ENCODE results near the gene DLEC1.
"Not testable (repeated sequence)": the region's sequence is repeated elsewhere in the genome, so short reads cannot be mapped to it uniquely, and the experiment has no call there.

DLEC1 gene

DNA sequence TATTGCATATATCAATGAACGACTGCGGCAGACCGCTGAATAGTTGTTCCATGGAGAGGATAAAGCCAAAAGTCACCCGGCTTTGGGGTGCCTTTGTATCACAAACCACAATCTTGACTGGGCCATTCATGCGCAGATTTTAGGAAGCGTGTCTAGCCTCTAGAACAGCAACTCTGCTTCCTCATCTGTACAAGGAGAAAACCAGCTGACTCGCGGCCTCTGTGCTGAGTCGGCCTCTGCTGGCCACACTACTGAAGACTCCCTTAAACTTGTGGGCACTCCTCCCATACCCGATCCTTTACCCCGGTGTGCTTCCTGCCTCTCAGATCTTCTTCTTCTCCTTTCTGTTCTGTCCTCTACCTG is 872 bp downstream of the DLEC1 start:
- no peak for DNase-seq

DNA sequence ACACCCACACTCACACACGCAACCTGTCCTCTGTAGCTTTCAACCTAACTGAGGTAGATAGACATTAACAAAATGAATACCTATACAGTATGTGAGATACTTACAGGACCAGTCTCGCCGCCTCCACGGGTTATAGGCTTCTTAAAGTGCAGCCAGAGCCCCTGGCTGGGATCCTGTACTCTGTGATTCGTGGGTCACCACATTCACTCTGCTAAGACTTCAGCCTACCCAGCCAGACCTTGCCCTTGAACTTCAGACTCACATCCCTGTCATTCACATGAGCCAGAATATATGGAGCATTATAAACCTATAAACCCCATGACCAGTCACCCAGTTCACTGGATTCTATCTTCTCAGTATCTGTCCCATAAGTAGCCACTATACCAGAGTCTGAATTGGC is 1.4 kb downstream of the DLEC1 start:
- no peak for DNase-seq

DNA sequence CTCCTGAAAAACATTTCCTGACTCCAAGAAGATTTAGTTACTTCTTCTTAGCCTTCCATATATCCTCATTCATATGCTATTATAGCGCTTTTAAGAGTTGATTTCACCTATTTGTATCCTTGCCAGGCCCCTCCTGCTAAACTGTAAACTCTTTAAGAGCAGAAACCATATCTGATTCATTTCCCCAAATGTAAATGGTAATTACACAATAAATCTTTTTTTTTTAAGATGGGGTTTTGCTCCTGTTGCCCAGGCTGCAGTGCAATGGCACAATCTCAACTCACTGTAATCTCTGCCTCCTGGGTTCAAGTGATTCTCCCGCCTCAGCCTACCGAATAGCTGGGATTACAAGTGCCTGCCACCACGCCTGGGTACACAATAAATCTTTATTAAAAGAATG is 4.5 kb downstream of the DLEC1 start:
- DNase-seq: no peak

DNA sequence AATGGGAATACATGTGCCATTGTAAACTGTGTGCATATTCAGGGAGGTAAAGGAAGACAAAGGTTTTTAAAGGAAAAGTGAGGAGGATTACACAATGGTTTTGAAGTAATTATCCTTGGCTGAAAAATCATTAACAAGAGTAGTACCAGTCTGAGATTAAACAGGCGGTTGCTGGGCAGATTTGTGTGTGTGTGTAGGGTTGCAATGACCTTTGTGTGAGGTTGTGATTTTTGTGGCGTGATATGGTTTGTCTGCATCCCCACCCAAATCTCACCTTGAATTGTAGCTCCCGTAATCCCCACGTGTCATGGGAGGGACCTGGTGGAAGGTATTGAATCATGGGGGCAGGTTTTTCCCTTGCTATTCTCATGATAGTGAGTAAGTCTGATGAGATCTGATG is 7.0 kb downstream of the DLEC1 start:
- no peak for DNase-seq

DNA sequence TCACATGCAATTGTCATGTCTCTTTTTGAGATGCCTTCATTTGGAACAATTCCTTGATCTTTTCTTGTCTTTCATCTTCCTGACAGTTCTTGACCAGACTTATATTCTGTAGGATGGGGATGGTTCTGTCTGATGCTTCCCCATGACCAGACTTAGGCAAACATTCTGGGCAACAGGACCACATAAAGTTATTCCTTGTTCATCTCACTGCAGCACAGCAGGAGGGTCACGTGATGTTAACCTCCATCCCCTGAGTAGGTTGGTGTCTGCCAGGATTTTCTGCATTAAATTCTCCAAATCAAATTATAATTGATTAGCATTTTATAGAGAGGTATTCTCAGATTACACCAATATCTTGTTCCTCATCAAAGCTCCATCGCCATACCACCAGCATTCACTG is 7.8 kb downstream of the DLEC1 start:
- DNase-seq: no peak

DNA sequence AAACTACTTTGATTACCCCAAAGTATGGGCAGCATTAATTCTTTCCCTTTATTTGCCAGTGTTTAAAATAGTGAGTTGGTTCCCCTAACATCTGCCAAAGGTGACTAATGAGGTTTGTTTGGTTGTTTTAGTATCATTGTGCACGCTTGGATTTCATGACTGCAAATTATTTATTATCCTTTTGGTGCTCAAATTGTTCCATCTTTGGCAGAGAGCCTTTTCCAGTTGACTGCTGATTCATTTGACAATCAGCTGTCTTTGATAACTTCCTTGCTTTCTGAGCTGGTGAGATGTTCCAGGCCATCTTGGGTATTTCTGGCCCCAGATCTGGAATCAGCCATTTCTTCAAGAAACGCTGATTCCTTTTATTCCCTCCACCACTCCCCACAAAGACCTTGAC is 8.9 kb downstream of the DLEC1 start:
- DNase-seq: no peak

DNA sequence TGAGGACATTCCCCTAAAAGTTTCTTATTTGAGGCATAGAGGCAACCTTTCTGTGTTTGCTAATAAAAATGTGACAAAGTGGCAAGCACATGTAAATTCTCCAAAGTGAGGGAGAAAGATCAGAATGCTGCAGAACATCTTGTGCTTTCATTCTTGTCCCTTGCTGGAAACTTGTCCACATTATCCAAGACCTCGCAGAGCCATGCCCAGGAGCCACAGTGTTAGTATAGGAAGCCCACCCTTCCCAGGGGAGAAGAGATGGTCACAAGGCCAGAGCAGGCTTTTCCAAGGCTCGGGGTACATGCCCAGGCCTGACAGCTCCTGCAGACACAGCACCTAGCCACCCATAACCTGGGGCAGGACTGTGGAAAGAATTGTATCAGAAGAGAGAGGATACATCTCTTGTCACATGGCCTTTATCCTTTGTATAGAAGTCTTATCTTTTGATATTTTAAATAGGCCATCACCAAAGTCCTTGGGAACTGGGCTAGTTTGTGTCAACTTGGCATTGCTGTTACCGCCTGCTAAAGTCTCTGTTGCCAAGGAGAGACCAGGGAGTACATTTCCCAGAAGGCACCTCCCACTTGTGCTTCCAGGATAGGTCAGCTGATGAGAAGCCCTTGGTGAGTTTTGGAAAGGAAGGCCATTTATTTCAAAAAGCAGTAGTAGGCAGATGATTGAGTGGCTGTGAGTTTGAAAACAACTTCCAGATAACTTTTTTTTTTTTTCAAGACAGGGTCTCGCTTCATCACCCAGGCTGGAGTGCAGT is 10.5 kb downstream of the DLEC1 start:
- DNase-seq: no peak

DNA sequence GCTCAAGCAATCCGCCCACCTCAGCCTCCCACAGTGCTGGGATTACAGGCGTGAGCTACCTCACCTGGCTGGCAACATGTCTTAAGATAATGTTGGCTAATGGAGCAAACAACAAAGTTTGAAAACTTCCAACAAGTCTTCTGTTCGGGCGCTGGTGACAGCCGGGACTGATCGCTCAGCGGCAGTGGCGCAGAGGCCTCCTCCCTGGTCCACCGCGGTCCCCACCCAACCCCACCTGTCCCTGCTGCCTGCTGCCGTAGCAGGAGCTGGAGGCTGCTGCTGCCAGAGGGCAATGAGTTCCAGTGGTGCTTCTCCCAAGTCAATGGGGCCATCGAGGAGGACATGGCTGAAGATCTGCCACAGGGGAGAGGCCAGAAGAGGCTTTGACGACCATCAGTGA is 12.1 kb downstream of the DLEC1 start:
- DNase-seq: no peak

DNA sequence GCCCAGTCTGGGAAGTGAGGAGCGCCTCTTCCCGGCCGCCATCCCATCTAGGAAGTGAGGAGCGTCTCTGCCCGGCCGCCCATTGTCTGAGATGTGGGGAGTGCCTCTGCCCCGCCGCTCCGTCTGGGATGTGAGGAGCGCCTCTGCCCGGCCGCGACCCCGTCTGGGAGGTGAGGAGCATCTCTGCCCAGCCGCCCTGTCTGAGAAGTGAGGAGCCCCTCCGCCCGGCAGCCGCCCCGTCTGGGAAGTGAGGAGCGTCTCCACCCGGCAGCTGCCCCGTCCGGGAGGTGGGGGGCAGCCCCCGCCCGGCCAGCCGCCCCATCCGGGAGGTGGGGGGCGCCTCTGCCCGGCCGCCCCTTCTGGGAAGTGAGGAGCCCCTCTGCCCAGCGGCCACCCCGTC is 14.3 kb downstream of the DLEC1 start:
- not testable (repeated sequence) for DNase-seq

DNA sequence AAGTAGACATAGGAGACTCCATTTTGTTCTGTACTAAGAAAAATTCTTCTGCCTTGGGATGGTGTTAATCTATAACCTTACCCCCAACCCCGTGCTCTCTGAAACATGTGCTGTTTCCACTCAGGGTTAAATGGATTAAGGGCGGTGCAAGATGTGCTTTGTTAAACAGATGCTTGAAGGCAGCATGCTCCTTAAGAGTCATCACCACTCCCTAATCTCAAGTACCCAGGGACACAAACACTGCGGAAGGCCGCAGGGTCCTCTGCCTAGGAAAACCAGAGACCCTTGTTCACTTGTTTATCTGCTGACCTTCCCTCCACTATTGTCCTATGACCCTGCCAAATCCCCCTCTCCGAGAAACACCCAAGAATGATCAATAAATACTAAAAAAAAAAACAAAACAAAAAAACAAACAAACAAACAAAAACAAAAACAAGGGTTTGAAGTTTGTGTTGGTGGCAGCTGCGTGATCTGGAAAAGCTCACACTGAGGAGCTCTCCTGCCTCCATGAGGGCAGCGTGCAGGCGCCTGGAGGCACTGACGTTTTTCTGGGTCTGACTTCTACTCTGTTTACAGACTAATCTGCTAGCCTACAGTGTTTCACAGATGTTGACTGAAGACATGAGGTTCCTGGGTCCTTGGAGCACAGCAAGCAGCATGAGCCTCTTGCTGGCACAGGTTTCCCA is 14.9 kb downstream of the DLEC1 start:
- DNase-seq: not testable (repeated sequence)

DNA sequence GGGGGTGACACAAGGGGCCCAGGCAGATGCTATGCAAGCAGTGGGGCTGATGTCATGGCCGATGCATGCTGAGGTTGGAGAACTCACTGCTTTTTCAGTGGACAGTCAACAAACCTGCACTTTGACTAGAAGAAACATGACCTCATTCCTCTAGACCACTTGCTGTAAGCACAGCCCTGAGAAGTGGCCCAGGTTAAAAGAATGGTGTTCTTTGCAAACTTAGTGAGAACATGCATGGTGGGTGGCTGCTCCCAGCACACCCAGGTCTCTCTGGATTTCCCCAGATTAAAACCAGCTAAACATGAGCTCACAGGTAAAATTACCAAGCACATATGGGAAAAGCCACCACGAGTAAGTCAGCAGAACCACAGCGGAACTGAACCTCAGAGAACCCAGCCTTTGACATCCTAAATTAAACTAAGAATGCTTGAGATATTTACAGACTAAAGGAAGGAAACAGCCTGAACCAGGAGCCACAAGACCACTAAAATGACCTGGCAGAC is 15.5 kb downstream of the DLEC1 start:
- DNase-seq: no peak

DNA sequence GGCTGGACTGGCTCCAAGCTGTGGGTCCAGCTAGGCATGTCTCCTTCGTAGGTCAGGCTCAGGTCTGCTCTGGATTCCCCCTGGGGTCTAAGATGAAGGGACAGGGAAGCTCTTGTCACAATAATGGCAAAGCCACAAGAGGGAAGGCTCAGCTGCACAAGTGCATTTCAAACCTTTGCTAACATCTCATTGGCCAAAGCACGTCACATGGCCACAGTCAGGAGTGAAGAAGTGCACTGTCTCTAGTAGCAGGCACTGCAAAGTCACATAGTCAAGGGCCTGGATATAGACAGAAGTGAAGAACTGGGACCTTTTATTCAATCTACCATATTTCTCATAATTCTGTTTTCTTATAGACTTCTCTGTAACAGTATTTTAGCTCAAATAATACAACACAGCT is 20.1 kb downstream of the DLEC1 start:
- DNase-seq: no peak

DNA sequence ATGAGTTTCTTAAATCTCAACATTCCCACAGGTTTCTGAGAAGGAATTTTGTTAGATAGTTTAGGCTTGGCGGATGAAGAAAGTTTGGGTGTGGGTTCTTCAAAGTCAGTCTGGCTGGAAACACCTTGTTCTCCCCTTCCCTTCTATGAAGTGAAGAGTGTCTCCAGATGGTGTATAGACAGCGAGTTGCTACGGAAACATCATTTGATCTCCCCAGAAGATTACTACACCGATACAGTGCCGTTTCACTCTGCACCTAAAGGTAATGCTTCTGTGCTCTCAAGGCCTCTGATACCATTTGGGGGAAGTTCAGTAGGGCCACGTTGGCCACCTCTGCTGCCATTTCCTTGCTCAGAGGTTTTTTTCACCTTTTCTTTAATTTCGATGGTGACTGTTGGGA is 20.6 kb downstream of the DLEC1 start:
- DNase-seq: no peak

DNA sequence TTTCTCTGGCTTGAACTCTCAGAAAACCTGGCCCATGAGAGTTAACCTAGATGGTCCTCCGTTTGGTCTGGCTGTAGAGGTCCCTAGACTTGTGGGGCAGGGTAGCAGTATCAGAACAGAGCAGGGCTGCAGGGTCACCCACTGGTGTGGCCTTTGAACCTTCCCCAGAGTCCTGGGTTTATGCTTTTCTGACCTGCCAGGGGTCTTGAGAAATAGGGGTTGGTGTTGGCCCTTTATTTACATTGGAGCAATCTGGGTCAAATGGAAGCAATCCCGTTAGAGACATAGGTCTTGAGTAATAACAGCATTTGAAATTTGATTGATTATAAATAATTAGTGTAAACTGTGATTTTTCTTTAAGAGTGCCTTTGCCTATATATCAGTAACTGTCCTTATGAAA is 23.8 kb downstream of the DLEC1 start:
- DNase-seq: no peak

DNA sequence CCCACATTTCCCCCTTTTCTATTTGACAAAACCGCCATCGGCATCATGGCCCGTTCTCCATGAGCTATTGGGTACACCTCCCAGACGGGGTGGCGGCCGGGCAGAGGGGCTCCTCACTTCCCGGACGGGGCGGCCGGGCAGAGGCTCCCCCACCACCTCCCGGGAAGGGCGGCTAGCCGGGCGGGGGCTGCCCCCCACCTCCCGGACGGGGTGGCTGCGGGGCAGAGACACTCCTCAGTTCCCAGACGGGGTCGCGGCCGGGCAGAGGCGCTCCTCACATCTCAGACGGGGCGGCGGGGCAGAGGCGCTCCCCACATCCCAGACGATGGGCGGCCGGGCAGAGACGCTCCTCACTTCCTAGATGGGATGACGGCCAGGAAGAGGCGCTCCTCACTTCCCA is 25.4 kb downstream of the DLEC1 start:
- DNase-seq: not testable (repeated sequence)

DNA sequence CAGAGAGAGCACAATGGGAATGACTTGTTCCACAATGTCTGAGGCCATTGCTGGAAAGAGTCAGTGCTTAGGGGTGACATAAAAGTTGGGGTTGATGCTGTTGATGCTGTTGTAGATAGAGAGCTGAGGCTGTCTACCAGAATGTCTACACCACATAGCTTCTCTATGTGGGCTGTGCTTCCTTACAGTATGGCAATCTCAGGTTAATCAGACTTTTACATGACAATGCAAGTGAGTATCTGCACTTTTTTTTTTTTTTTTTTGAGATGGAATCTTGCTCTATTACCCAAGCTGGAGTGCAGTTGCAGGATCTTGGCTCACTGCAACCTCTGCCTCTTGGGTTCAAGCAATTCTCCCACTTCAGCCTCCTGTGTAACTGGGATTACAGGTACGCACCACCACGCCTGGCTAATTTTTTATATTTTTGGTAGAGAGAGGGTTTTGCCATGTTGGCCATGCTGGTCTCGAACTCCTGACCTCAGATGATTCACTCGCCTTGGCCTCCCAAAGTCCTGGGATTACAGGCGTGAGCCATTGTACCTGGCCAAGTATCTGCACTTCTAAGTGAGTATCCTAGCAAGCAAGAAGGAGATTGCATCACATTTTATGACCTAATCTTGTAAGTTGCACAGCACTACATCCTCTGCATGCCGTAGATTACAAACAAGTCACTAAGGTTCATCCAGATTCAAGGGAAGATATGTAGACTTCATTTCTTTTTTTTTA is 28.7 kb downstream of the DLEC1 start:
- no peak for DNase-seq

DNA sequence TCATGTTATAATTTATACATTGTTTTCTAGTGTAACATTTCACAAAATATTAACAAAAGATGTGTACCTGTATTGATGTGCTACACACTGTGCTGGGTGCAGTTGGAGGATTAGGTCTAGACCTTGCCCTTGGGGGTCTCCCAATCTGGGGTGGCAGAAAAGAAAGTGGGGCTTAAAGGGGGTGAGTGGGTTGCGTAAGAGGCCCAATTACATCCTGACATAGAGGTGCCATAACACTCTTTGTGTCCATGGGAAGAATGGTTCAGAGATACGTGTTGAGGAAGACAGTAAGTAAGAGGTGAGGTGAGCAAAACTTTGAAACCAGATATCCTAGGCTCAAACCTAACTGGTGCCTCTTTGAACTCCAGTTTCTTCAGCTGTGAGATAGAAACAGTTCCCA is 31.0 kb downstream of the DLEC1 start:
- no peak for DNase-seq

DNA sequence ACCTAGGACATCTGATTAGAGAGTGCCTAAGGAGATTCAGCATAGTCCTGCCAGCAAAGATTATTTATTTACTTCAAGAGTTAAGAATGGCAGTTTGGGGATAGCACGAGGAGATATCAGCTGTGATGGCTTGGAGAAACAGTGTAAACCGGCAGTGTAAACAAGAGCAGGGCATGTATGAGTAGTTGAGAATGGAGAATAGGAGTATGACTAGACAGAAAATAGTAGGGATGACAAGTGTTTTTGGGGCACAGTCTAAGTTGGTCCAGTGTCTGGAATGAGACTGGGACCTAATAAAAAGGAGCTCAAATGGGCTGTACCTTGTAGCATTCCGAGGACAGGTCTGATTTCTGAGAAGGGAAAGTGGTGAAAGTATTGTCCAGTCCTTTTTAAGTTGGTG is 38.1 kb downstream of the DLEC1 start:
- DNase-seq: not testable (repeated sequence)

DNA sequence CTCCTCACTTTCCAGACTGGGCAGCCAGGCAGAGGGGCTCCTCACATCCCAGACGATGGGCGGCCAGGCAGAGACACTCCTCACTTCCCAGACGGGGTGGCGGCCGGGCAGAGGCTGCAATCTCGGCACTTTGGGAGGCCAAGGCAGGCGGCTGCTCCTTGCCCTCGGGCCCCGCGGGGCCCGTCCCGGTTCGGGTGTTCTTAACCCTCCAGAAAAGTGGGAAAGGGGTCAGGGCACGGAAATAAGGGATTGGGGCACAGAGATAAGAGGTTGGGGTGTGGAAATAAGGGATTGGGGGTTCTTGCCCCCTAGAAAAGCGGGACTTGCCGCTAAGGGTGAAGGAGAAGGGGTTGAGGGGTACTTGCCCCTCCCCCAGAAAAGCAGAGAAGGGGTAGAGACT is 43.3 kb downstream of the DLEC1 start:
- not testable (repeated sequence) for DNase-seq

DNA sequence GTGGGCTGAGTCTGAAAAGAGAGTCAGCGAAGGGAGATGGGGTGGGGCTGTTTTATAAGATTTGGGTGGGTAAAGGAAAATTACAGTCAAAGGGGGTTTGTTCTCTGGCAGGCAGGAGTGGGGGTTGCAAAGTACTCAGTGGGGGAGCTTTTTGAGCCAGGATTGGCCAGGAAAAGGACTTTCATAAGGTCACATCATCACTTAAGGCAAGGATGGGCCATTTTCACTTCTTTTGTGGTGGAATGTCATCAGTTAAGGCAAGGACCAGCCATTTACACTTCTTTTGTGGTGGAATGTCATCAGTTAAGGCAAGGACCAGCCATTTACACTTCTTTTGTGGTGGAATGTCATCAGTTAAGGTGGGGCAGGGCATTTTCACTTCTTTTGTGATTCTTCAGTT is 44.2 kb downstream of the DLEC1 start:
- DNase-seq: not testable (repeated sequence)

DNA sequence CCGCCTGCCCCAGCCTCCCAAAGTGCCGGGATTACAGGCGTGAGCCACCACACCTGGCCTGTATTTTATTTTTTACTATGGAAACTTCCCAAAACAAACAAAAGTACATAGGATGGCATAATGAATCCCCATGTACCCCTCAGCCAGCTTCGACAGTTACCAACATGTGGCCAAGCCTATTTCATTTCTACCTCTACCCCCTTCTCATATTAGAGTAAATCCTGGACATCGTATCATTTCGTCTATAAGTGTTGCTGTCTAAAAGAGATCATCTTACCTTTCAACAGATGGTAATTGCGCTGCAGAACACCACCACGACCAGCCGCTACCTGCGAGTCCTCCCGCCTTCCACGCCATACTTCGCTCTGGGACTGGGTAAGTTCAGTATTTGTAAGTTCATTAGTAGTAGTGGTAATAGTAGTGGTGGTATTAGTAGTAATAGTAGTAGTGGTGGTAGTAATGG is 44.9 kb downstream of the DLEC1 start:
- DNase-seq: no peak

DNA sequence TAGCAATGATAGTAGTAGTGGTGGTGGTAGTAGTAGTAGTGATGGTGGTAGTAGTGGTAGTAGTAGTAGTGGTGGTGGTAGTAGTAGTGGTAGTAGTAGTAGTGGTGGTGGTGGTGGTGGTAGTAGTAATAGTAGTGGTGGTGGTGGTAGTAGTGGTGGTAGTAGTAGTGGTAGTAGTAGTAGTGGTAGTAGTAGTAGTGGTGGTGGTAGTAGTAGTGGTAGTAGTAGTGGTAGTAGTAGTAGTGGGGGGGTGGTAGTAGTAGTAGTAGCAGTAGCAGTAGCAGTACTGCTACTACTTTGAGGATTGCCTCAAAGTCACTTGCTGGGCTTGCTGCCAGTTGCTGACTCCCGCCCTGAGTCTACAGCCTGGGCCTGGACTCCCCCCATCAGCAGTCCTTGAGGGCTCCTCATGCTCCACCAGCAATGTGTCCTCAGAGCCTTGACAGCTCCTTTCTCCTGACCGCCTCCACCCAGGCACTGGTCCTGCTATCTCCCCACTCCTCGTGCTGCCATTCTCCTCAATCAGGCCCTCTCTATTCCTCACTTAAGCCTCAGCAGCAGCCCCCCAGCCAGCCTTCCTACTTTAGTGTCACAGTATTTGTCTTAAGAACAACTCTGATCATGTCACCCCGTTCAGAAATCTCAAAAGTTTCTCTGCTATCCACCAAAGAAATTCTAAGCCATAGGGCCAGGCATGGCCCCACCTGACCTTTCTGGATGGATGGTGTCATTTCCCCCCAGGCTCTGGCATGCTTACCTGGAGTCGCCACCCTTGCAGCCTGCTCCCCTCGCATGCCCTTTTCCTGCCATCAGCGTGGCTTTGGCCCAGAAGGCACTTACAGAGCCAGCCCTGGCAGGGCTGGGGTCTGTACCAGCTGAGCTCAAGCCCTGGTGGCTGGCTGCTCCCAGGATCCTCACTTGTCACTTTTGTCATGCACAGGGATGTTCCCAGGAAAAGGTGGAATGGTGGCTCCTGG is 45.6 kb downstream of the DLEC1 start:
- DNase-seq: no peak

Data from NCI-H1436 treated with DMSO at 0.1 percent for 48 hours (cell line).